ENCODE measurements around the gene EPGN.
A peak's percentile ranks its signal among the peaks of the same experiment; 100 is the strongest.

Gene EPGN

DNA sequence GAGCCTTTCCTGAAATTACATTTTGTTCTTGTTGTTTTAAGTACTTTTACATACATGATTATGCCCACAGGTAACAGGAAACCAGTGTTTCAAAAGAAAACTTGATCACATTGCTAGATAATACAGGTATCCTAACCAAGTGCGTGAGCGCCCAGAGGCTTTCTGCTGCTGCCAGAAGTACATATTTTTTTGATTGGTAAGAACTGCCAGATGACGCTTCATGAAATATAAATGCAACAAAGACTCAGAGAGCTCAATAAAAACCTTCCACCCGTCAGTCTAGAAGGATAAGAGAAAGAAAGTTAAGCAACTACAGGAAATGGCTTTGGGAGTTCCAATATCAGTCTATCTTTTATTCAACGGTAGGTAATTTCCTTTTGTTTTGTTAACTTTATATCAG is at the start of gene EPGN:
EPGN (plus strand) TSS at position 256 of the 400 bp plus-strand sequence; CDS start at position 320, 64 bp downstream.
- no peak for DNase-seq (ENCODE audit: low spot score)
- no peaks in the 10 kb centered on the region for H3K36me3 Mint-ChIP-seq (ENCODE audit: low read depth)
- H3K27ac Mint-ChIP-seq: peak within 1 kb of the TSS; percentile 56
- no peaks in the 10 kb centered on the region for H3K9me3 Mint-ChIP-seq
- H3K4me3 Mint-ChIP-seq: peak within 1 kb of the TSS; percentile 54
- no peaks in the 10 kb centered on the region for H3K27me3 Mint-ChIP-seq (ENCODE audit: low read depth)
- peaks cover 15% of the 10 kb centered on the region for H3K4me1 Mint-ChIP-seq (ENCODE audit: low read depth)

GRCh38 chr4:74258963-74259362 is 49.3 kb upstream of the EPGN start:
- Mint-ChIP-seq H3K4me3 (no peak overlapping the region), H3K4me1 (ENCODE audit: low read depth) (no peaks in the 10 kb centered on the region), H3K9me3 (peaks cover under 1% of the 10 kb centered on the region), H3K36me3 (ENCODE audit: low read depth) (no peaks in the 10 kb centered on the region), H3K27me3 (ENCODE audit: low read depth) (no peaks in the 10 kb centered on the region), H3K27ac (no peak overlapping the region)
- no peak for DNase-seq (ENCODE audit: low spot score)

GRCh38 chr4:74260036-74260435 is 48.2 kb upstream of the EPGN start:
- no peaks in the 10 kb centered on the region for H3K36me3 Mint-ChIP-seq (ENCODE audit: low read depth)
- no peak for DNase-seq (ENCODE audit: low spot score)
- no peaks in the 10 kb centered on the region for H3K4me1 Mint-ChIP-seq (ENCODE audit: low read depth)
- no peak overlapping the region for H3K4me3 Mint-ChIP-seq
- no peaks in the 10 kb centered on the region for H3K9me3 Mint-ChIP-seq
- H3K27me3 Mint-ChIP-seq (ENCODE audit: low read depth): no peaks in the 10 kb centered on the region
- no peak overlapping the region for H3K27ac Mint-ChIP-seq

- DNase-seq (ENCODE audit: low spot score): no peak
- Mint-ChIP-seq H3K27me3 (ENCODE audit: low read depth) (no peaks in the 10 kb centered on the region), H3K27ac (no peak overlapping the region), H3K36me3 (ENCODE audit: low read depth) (no peaks in the 10 kb centered on the region), H3K4me1 (ENCODE audit: low read depth) (no peaks in the 10 kb centered on the region), H3K4me3 (no peak overlapping the region), H3K9me3 (no peaks in the 10 kb centered on the region)
Measured at GRCh38 chr4:74262522-74262921, 45.7 kb upstream of the EPGN start.

GRCh38 chr4:74263551-74263950 is 44.7 kb upstream of the EPGN start:
- H3K36me3 Mint-ChIP-seq (ENCODE audit: low read depth): no peaks in the 10 kb centered on the region
- no peaks in the 10 kb centered on the region for H3K27me3 Mint-ChIP-seq (ENCODE audit: low read depth)
- no peak for DNase-seq (ENCODE audit: low spot score)
- no peak overlapping the region for H3K4me3 Mint-ChIP-seq
- H3K9me3 Mint-ChIP-seq: no peaks in the 10 kb centered on the region
- H3K4me1 Mint-ChIP-seq (ENCODE audit: low read depth): peaks cover 5% of the 10 kb centered on the region
- no peak overlapping the region for H3K27ac Mint-ChIP-seq

DNA sequence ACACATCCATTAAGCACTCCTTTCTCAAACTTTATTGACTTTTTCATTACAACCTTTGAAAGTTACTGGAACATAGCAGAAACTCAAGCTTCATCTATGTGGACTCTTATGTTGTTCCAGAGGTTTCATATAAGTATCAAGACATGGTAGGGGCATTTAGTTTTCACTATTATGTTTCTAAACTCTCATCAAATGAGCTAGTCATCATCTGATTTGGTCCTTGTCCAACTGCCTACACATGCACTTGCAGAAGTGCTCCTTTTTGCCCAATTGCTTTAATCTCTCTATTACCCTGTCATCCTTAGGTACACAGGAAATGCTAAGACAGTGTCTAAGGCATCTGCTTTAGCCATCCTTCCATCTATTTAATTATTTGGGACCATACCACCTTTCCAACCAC is 42.2 kb upstream of the EPGN start:
- Mint-ChIP-seq H3K36me3 (ENCODE audit: low read depth) (no peaks in the 10 kb centered on the region), H3K27ac (no peak overlapping the region), H3K9me3 (no peaks in the 10 kb centered on the region), H3K4me1 (ENCODE audit: low read depth) (peaks cover 5% of the 10 kb centered on the region), H3K4me3 (no peak overlapping the region), H3K27me3 (ENCODE audit: low read depth) (no peaks in the 10 kb centered on the region)
- DNase-seq (ENCODE audit: low spot score): no peak

GRCh38 chr4:74267998-74268606 is 40.2 kb upstream of the EPGN start:
- Mint-ChIP-seq H3K9me3 (no peaks in the 10 kb centered on the region), H3K36me3 (ENCODE audit: low read depth) (no peaks in the 10 kb centered on the region), H3K27ac (no peak overlapping the region), H3K4me1 (ENCODE audit: low read depth) (peaks cover 5% of the 10 kb centered on the region), H3K27me3 (ENCODE audit: low read depth) (no peaks in the 10 kb centered on the region), H3K4me3 (no peak overlapping the region)
- DNase-seq (ENCODE audit: low spot score): no peak

DNA sequence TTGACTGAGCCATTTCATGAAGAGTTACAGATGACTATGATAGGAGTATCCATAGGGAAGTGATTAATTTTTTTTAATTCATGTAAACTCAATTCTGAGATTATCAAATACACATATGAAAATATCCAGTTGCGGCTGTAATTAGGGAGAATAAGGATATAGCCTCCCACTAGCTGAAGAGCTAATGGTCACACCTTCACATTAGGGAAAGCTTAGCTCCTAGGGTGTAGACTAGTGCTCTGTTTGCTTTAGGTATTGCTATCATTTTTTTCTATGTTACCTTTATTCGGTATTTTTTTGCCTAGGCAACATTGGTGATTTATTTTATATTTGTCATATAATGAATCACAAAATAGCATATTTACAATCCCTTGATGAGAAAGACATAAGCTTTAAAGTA is 39.6 kb upstream of the EPGN start:
- Mint-ChIP-seq H3K9me3 (no peaks in the 10 kb centered on the region), H3K27ac (no peak overlapping the region), H3K36me3 (ENCODE audit: low read depth) (no peaks in the 10 kb centered on the region), H3K27me3 (ENCODE audit: low read depth) (no peaks in the 10 kb centered on the region), H3K4me1 (ENCODE audit: low read depth) (peaks cover 5% of the 10 kb centered on the region), H3K4me3 (no peak overlapping the region)
- no peak for DNase-seq (ENCODE audit: low spot score)

GRCh38 chr4:74278490-74278889 is 29.8 kb upstream of the EPGN start:
- H3K4me3 Mint-ChIP-seq: no peak overlapping the region
- H3K9me3 Mint-ChIP-seq: no peaks in the 10 kb centered on the region
- no peaks in the 10 kb centered on the region for H3K36me3 Mint-ChIP-seq (ENCODE audit: low read depth)
- no peak for DNase-seq (ENCODE audit: low spot score)
- H3K27me3 Mint-ChIP-seq (ENCODE audit: low read depth): no peaks in the 10 kb centered on the region
- H3K27ac Mint-ChIP-seq: no peak overlapping the region
- no peaks in the 10 kb centered on the region for H3K4me1 Mint-ChIP-seq (ENCODE audit: low read depth)

GRCh38 chr4:74279716-74280115 is 28.6 kb upstream of the EPGN start:
- Mint-ChIP-seq H3K27me3 (ENCODE audit: low read depth) (no peaks in the 10 kb centered on the region), H3K27ac (no peak overlapping the region), H3K9me3 (no peaks in the 10 kb centered on the region), H3K4me1 (ENCODE audit: low read depth) (no peaks in the 10 kb centered on the region), H3K4me3 (no peak overlapping the region), H3K36me3 (ENCODE audit: low read depth) (no peaks in the 10 kb centered on the region)
- DNase-seq (ENCODE audit: low spot score): no peak

DNA sequence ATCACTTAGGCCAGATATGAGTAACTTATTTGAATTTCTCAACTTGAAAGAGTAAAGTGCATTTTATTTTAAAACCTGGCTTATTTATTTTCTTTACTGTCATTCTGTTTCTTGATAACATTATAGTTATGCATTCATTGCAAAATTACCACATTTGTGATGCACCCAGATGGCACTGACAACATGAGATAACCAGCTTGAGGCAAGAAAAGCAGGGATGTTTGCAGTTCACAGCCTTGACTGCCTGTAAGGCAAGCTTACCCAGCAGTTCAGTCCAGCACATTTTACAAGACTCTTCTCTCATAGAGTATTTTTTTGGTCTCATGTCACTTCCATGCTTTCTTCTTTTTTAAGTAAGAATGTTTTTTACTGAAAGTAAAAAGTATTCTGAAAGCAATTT is 25.3 kb upstream of the EPGN start:
- DNase-seq (ENCODE audit: low spot score): no peak
- no peaks in the 10 kb centered on the region for H3K36me3 Mint-ChIP-seq (ENCODE audit: low read depth)

DNA sequence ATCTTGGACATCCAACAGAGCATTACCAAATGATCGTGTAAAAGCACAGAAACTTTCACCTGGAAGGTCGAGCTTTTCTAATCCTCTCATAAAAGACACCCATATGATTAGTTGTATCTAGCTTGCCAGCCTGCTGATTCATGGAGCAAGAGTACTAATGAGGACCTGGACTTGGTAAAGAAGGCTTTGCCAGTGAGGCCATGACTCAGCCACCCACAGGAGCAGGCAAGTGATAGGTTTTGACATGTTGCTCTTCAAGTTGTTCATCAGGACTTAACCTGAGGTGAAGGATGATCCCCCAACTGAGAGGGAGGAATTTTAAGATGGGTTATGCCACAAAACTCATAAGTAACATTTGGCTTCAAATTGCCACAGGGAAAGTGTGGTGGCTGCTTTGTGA is 24.7 kb upstream of the EPGN start:
- no peak overlapping the region for H3K27ac Mint-ChIP-seq
- H3K4me3 Mint-ChIP-seq: no peak overlapping the region
- no peaks in the 10 kb centered on the region for H3K27me3 Mint-ChIP-seq (ENCODE audit: low read depth)
- no peaks in the 10 kb centered on the region for H3K36me3 Mint-ChIP-seq (ENCODE audit: low read depth)
- no peaks in the 10 kb centered on the region for H3K4me1 Mint-ChIP-seq (ENCODE audit: low read depth)
- no peaks in the 10 kb centered on the region for H3K9me3 Mint-ChIP-seq
- no peak for DNase-seq (ENCODE audit: low spot score)

More for the DNA sequence above, 25.3 kb upstream of the EPGN start:
- H3K27me3 Mint-ChIP-seq (ENCODE audit: low read depth): no peaks in the 10 kb centered on the region
- no peaks in the 10 kb centered on the region for H3K9me3 Mint-ChIP-seq
- no peaks in the 10 kb centered on the region for H3K4me1 Mint-ChIP-seq (ENCODE audit: low read depth)
- no peak overlapping the region for H3K4me3 Mint-ChIP-seq
- H3K27ac Mint-ChIP-seq: no peak overlapping the region

- Mint-ChIP-seq H3K4me1 (ENCODE audit: low read depth) (no peaks in the 10 kb centered on the region), H3K36me3 (ENCODE audit: low read depth) (no peaks in the 10 kb centered on the region), H3K27ac (no peak overlapping the region), H3K27me3 (ENCODE audit: low read depth) (no peaks in the 10 kb centered on the region), H3K9me3 (no peaks in the 10 kb centered on the region), H3K4me3 (no peak overlapping the region)
- no peak for DNase-seq (ENCODE audit: low spot score)
Measured at GRCh38 chr4:74284053-74284452, 24.2 kb upstream of the EPGN start.

DNA sequence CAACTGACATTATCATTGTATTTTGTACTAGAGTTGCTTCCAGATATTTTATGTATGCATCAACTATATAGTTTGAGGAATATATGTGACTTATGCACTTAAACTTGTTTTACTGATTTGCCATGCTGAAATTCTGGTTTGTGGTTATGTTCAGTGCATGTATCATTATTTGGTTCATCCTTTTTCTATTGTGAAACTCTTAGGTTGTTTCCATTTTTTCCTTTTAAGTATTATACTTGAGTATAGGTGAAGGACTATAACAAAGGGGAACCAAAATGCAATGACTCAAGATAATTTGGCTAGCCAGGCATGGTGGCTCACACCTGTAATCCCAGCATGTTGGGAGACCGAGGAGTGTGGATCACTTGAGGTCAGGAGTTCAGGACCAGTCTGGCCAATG is 21.1 kb upstream of the EPGN start:
- DNase-seq (ENCODE audit: low spot score): no peak
- Mint-ChIP-seq H3K9me3 (no peaks in the 10 kb centered on the region), H3K27me3 (ENCODE audit: low read depth) (no peaks in the 10 kb centered on the region), H3K4me1 (ENCODE audit: low read depth) (no peaks in the 10 kb centered on the region), H3K27ac (no peak overlapping the region), H3K36me3 (ENCODE audit: low read depth) (no peaks in the 10 kb centered on the region), H3K4me3 (no peak overlapping the region)

- H3K27me3 Mint-ChIP-seq (ENCODE audit: low read depth): no peaks in the 10 kb centered on the region
- H3K27ac Mint-ChIP-seq: no peak overlapping the region
- no peak for DNase-seq (ENCODE audit: low spot score)
- H3K36me3 Mint-ChIP-seq (ENCODE audit: low read depth): no peaks in the 10 kb centered on the region
- H3K4me1 Mint-ChIP-seq (ENCODE audit: low read depth): no peaks in the 10 kb centered on the region
- H3K4me3 Mint-ChIP-seq: no peak overlapping the region
- no peaks in the 10 kb centered on the region for H3K9me3 Mint-ChIP-seq
Measured at GRCh38 chr4:74287791-74288190, 20.5 kb upstream of the EPGN start.
